H1 (cell line): Measurements from ENCODE around the gene LCE1F. TPM values are rescaled to one million over a fixed set of nuclear protein-coding genes. Genes with fewer than 3 reads are reported as not detected.

ENCODE experiments used
- CTCF ChIA-PET: fragments of 300-600 bp; sonication (Branson Sonifier 250); formaldehyde crosslinking; loops from one replicate; lab custom pipeline; 2021; ENCODE audit not compliant: partially characterized antibody; lab: Charles Lee
- POLR2A ChIA-PET: fragments of 300-600 bp; sonication (Branson Sonifier 250); formaldehyde crosslinking; loops from one replicate; lab custom pipeline; 2021; ENCODE audit warnings: inconsistent platforms; ENCODE audit not compliant: partially characterized antibody; lab: Charles Lee
- DNase-seq, 2 experiments: peaks; one replicate each; pipeline versions ENCODE4 v3.0.0 to v3.0.0-alpha.2; 2010 to 2022; ENCODE audit warnings: low spot score in 2 of 2, low read depth in 1 of 2, mixed read lengths in 1 of 2
- FAIRE-seq: peaks from 2 replicates; lab custom pipeline; 2011; peaks lifted over from hg19 to GRCh38; lab: Jason Lieb, UNC
- H2AFZ ChIP-seq: 2 replicates; pipeline ENCODE4 v1.8.1; 2012; ENCODE audit warnings: low read length, inconsistent platforms
- H2AK5ac ChIP-seq: 2 replicates; pipeline ENCODE4 v1.6.1; 2013; ENCODE audit warnings: low read depth, low read length
- H2BK120ac ChIP-seq: replicated peaks from 2 replicates; pipeline ENCODE3; 2013; ENCODE audit warnings: low read depth, low read length, inconsistent platforms
- H2BK12ac ChIP-seq: 2 replicates; pipeline ENCODE4 v1.6.1; 2013; ENCODE audit warnings: low read depth, low read length
- H2BK15ac ChIP-seq: 2 replicates; pipeline ENCODE4 v1.6.1; 2013; ENCODE audit warnings: low read length
- H2BK20ac ChIP-seq: 2 replicates; pipeline ENCODE4 v1.6.1; 2013; ENCODE audit warnings: low read length
- H2BK5ac ChIP-seq: 2 replicates; pipeline ENCODE4 v1.6.1; 2013; ENCODE audit warnings: low read depth, low read length
- H3K14ac ChIP-seq: 2 replicates; pipeline ENCODE4 v1.6.1; 2013; ENCODE audit warnings: inconsistent platforms; ENCODE audit not compliant: insufficient read length
- H3K18ac ChIP-seq: 2 replicates; pipeline ENCODE4 v1.6.1; 2013; ENCODE audit warnings: low read length; ENCODE audit errors: extremely low read depth
- H3K23ac ChIP-seq: 2 replicates; pipeline ENCODE4 v1.6.1; 2013; ENCODE audit warnings: inconsistent platforms; ENCODE audit not compliant: insufficient read length
- H3K23me2 ChIP-seq: 2 replicates; pipeline ENCODE4 v1.6.1; 2013; ENCODE audit warnings: low read depth, low read length
- H3K27ac ChIP-seq: 2 replicates; pipeline ENCODE4 v1.6.1; 2011; ENCODE audit warnings: low read depth, low read length, inconsistent platforms
- H3K27me3 ChIP-seq, 4 experiments: replicated peaks in 1 of 4; 1 replicate in 1 of 4; 2 replicates in 3 of 4; pipeline versions ENCODE4 v1.6.1 to v1.8.1; 2011 to 2013; ENCODE audit warnings: low read length in 3 of 4, mild to moderate bottlenecking in 3 of 4, inconsistent platforms in 2 of 4, mixed read lengths in 2 of 4, moderate library complexity in 1 of 4; ENCODE audit not compliant: control insufficient read depth in 3 of 4, insufficient read depth in 3 of 4; ENCODE audit errors: extremely low read depth in 1 of 4
- H3K36me3 ChIP-seq, 4 experiments: 2 replicates each; pipeline versions ENCODE4 v1.6.1 to v1.8.1; 2011 to 2013; ENCODE audit warnings: mild to moderate bottlenecking in 4 of 4, low read length in 3 of 4, moderate library complexity in 2 of 4, control low read depth in 1 of 4, inconsistent platforms in 1 of 4; ENCODE audit not compliant: insufficient read depth in 4 of 4, control insufficient read depth in 2 of 4
- H3K4ac ChIP-seq: replicated peaks from 2 replicates; pipeline ENCODE3; 2013; ENCODE audit warnings: low read length, low read depth, mixed read lengths, inconsistent platforms; ENCODE audit not compliant: insufficient read length
- H3K4me1 ChIP-seq, 4 experiments: replicated peaks in 1 of 4; 1 replicate in 1 of 4; 2 replicates in 3 of 4; pipeline versions ENCODE4 v1.6.1 to v1.8.1; 2011 to 2013; ENCODE audit warnings: low read length in 3 of 4, inconsistent platforms in 2 of 4, mixed read lengths in 1 of 4; ENCODE audit not compliant: insufficient read depth in 4 of 4, control insufficient read depth in 3 of 4
- H3K4me2 ChIP-seq, 2 experiments: 2 replicates each; pipeline versions ENCODE4 v1.6.1 to v1.8.1; 2011 to 2013; ENCODE audit warnings: low read depth in 2 of 2, low read length in 2 of 2, control low read depth in 1 of 2, inconsistent platforms in 1 of 2, mild to moderate bottlenecking in 1 of 2; ENCODE audit not compliant: insufficient read depth in 1 of 2
- H3K4me3 ChIP-seq, 4 experiments: fragments of 200-600, 300-600 bp in 1 of 4; sonication (generic), shearing (Covaris generic), sonication (Bioruptor Twin) in 1 of 4; 2 replicates each; pipeline versions ENCODE4 v1.5.1 to v1.8.1; 2011 to 2016; ENCODE audit warnings: low read length in 4 of 4, low read depth in 3 of 4, control low read depth in 2 of 4, inconsistent platforms in 2 of 4, mild to moderate bottlenecking in 2 of 4, mixed read lengths in 1 of 4, moderate library complexity in 1 of 4; ENCODE audit not compliant: insufficient read depth in 2 of 4; ENCODE audit errors: extremely low read depth in 1 of 4
- H3K56ac ChIP-seq: replicated peaks from 2 replicates; pipeline ENCODE3; 2013; ENCODE audit warnings: low read depth, mild to moderate bottlenecking, mixed read lengths, low read length, inconsistent platforms; ENCODE audit not compliant: insufficient read length
- H3K79me1 ChIP-seq: 2 replicates; pipeline ENCODE4 v1.6.1; 2013; ENCODE audit warnings: low read depth, low read length, control low read depth
- H3K79me2 ChIP-seq, 2 experiments: 2 replicates each; pipeline versions ENCODE4 v1.6.1 to v1.8.1; 2012 to 2013; ENCODE audit warnings: low read length in 2 of 2, mild to moderate bottlenecking in 2 of 2, inconsistent platforms in 1 of 2; ENCODE audit not compliant: insufficient read depth in 2 of 2, control insufficient read depth in 1 of 2
- H3K9ac ChIP-seq, 4 experiments: replicated peaks in 1 of 4; 1 replicate in 1 of 4; 2 replicates in 3 of 4; pipeline versions ENCODE4 v1.6.1 to v1.8.1; 2011 to 2013; ENCODE audit warnings: low read depth in 3 of 4, low read length in 3 of 4, control low read depth in 2 of 4, mild to moderate bottlenecking in 2 of 4, moderate library complexity in 2 of 4, inconsistent platforms in 1 of 4; ENCODE audit errors: extremely low read depth in 1 of 4
- H3K9me3 ChIP-seq, 2 experiments: 2 replicates each; pipeline versions ENCODE4 v1.6.1 to v1.8.1; 2012 to 2013; ENCODE audit warnings: mild to moderate bottlenecking in 2 of 2, moderate library complexity in 2 of 2, control low read depth in 1 of 2, inconsistent platforms in 1 of 2, low read depth in 1 of 2, low read length in 1 of 2, mixed read lengths in 1 of 2; ENCODE audit not compliant: insufficient read depth in 2 of 2
- H4K20me1 ChIP-seq, 2 experiments: replicated peaks in 1 of 2; 2 replicates each; pipeline versions ENCODE3 to v1.8.1; 2011 to 2013; ENCODE audit warnings: inconsistent platforms in 2 of 2, low read length in 2 of 2, mild to moderate bottlenecking in 1 of 2; ENCODE audit not compliant: insufficient read depth in 2 of 2, control insufficient read depth in 1 of 2
- H4K5ac ChIP-seq: 2 replicates; pipeline ENCODE4 v1.6.1; 2013; ENCODE audit warnings: low read length, low read depth, mixed read lengths, inconsistent platforms; ENCODE audit not compliant: insufficient read length
- H4K8ac ChIP-seq: 2 replicates; pipeline ENCODE4 v1.8.0; 2013; ENCODE audit warnings: mild to moderate bottlenecking, moderate library complexity, low read length, inconsistent platforms; ENCODE audit not compliant: insufficient read depth; ENCODE audit errors: extremely low read depth
- H4K91ac ChIP-seq: replicated peaks from 2 replicates; pipeline ENCODE3; 2013; ENCODE audit warnings: low read length, mixed read lengths, inconsistent platforms; ENCODE audit not compliant: insufficient read length
- ASH2L ChIP-seq: fragments of 200-600, 300-600 bp; sonication (generic); IDR thresholded peaks from one replicate; pipeline ENCODE4 v1.7.1; 2017; ENCODE audit warnings: low read length
- ATF3 ChIP-seq: IDR thresholded peaks from 2 replicates; pipeline ENCODE4 v1.6.1; 2011; ENCODE audit warnings: low read depth, mild to moderate bottlenecking, low read length; ENCODE audit not compliant: insufficient read depth
- CHD2 ChIP-seq: IDR thresholded peaks from 2 replicates; pipeline ENCODE4 v1.6.1; 2012; ENCODE audit warnings: low read length, improper control_type of control experiment
- CREB1 ChIP-seq: IDR thresholded peaks from 2 replicates; pipeline ENCODE4 v1.6.1; 2012; ENCODE audit warnings: inconsistent platforms
- CTBP2 ChIP-seq: IDR thresholded peaks from 2 replicates; pipeline ENCODE4 v1.7.0; 2011; ENCODE audit warnings: borderline replicate concordance, mild to moderate bottlenecking, moderate library complexity, mixed read lengths, low read length; ENCODE audit not compliant: insufficient read depth, insufficient read length
- E2F6 ChIP-seq: IDR thresholded peaks from 2 replicates; pipeline ENCODE4 v1.6.1; 2012; ENCODE audit warnings: inconsistent platforms
- EGR1 ChIP-seq: IDR thresholded peaks from 2 replicates; pipeline ENCODE4 v1.6.1; 2011; ENCODE audit warnings: low read depth, low read length, borderline replicate concordance
- EP300 ChIP-seq, 2 experiments: IDR thresholded peaks; 1 replicate in 1 of 2; 2 replicates in 1 of 2; pipeline ENCODE4 v1.6.1; 2011 to 2012; ENCODE audit warnings: low read depth in 2 of 2, low read length in 2 of 2, mild to moderate bottlenecking in 2 of 2, borderline replicate concordance in 1 of 2, inconsistent platforms in 1 of 2, moderate library complexity in 1 of 2
- HDAC2 ChIP-seq, 2 experiments: fragments of 300-600 bp in 1 of 2; sonication (generic) in 1 of 2; IDR thresholded peaks; 2 replicates each; pipeline ENCODE4 v1.6.1; 2011 to 2012; ENCODE audit warnings: low read depth in 2 of 2, low read length in 2 of 2, mild to moderate bottlenecking in 2 of 2, moderate library complexity in 2 of 2, borderline replicate concordance in 1 of 2, inconsistent platforms in 1 of 2
- MAX ChIP-seq: IDR thresholded peaks from 2 replicates; pipeline ENCODE4 v1.6.1; 2012; ENCODE audit warnings: inconsistent platforms
- POU5F1 ChIP-seq: IDR thresholded peaks from 2 replicates; pipeline ENCODE4 v1.6.1; 2011; ENCODE audit warnings: low read depth, mild to moderate bottlenecking, low read length, moderate library complexity
- TAF1 ChIP-seq: IDR thresholded peaks from 2 replicates; pipeline ENCODE4 v1.6.1; 2011; ENCODE audit warnings: mild to moderate bottlenecking, low read depth, low read length
- TCF12 ChIP-seq: IDR thresholded peaks from 2 replicates; pipeline ENCODE4 v1.6.1; 2011; ENCODE audit warnings: low read depth, mild to moderate bottlenecking, low read length
- YY1 ChIP-seq: IDR thresholded peaks from 2 replicates; pipeline ENCODE4 v1.6.1; 2011; ENCODE audit warnings: low read depth, mild to moderate bottlenecking, low read length
- WGBS, 2 experiments: shearing (Covaris generic) in 1 of 2; methylation state at CpG; one replicate each; pipeline versions ENCODE4 v1.1.6 to v1.1.7; 2013 to 2015; ENCODE audit warnings: low lambda C conversion rate in 2 of 2, mixed read lengths in 2 of 2, inconsistent platforms in 1 of 2, low coverage in 1 of 2, missing lambda C conversion rate in 1 of 2; ENCODE audit not compliant: insufficient replicate concordance in 2 of 2, insufficient coverage in 1 of 2, insufficient read length in 1 of 2; ENCODE audit errors: extremely low coverage in 1 of 2, missing lambda C conversion rate in 1 of 2; 5-methylcytosine and 5-hydroxymethylcytosine counted together
- polyA plus RNA-seq, 7 experiments: library from polyadenylated mRNA; depleted of rRNA in 3 of 7; stranded (reverse) in 5 of 7; unstranded in 2 of 7; fragments of >200 nt in 5 of 7; fragments of 200-250 nt in 2 of 7; gene quantifications; 1 replicate in 5 of 7; 2 replicates in 1 of 7; 4 replicates in 1 of 7; pipeline versions ENCODE4 v1.2.1 to v1.2.3, GENCODE V29; 2011 to 2013; ENCODE audit warnings: missing spikeins in 2 of 7, mixed read lengths in 2 of 7
- total RNA-seq: library from RNA; stranded (reverse); fragmentation: NEBNext Ultra II Directional; extraction: Animal tissue kit (Norgen Biotek cat#: 25700); gene quantifications from 2 replicates; pipeline ENCODE4 v1.2.1, GENCODE V29; 2021

LCE1F gene
- total and polyA plus RNA-seq, 2 of the 8 experiments (the other 6 are each of a cell fraction or from before 2014, with no cell fraction given): not detected

GRCh38 chr1:152753586-152753985 lies 21.4 kb upstream of the LCE1F start:
- H3K18ac ChIP-seq: no peak overlapping the region
- no peaks in the 10 kb centered on the region for H3K27me3 ChIP-seq
- no peak overlapping the region for H4K8ac ChIP-seq
- H2AK5ac ChIP-seq: no peak overlapping the region
- H2BK15ac ChIP-seq: no peak overlapping the region
- no peak overlapping the region for H3K4me3 ChIP-seq
- H3K79me2 ChIP-seq: no peaks in the 10 kb centered on the region
- H3K23ac ChIP-seq: no peak overlapping the region
- 53% methylated on average over 1 of the region's 1 CpG; no CpG with 5 or more reads in 1 of the 2 experiments for whole genome bisulfite sequencing, 2 experiments
- no peak overlapping the region for H3K9ac ChIP-seq
- H3K4me1 ChIP-seq: no peaks in the 10 kb centered on the region
- H2BK12ac ChIP-seq: no peak overlapping the region
- no peak overlapping the region for H3K14ac ChIP-seq
- FAIRE-seq (no peak), DNase-seq (no peak)
- no peak overlapping the region for H2AFZ ChIP-seq
- no peak overlapping the region for H3K27ac ChIP-seq
- H3K56ac ChIP-seq: no peak overlapping the region
- H4K91ac ChIP-seq: no peak overlapping the region
- H3K9me3 ChIP-seq: peaks cover 67 to 80% of the 10 kb centered on the region in 2 experiments
- no peaks in the 10 kb centered on the region for H3K79me1 ChIP-seq
- no peak overlapping the region for H2BK120ac ChIP-seq
- H4K5ac ChIP-seq: no peak overlapping the region
- no peak overlapping the region for H3K4me2 ChIP-seq
- no peak overlapping the region for H3K4ac ChIP-seq
- no peaks in the 10 kb centered on the region for H4K20me1 ChIP-seq
- POLR2A ChIA-PET: no interaction called here
- H2BK5ac ChIP-seq: no peak overlapping the region
- no peaks in the 10 kb centered on the region for H3K23me2 ChIP-seq
- no peak overlapping the region for H2BK20ac ChIP-seq
- no peaks in the 10 kb centered on the region; a peak in 1 of 8 replicates for H3K36me3 ChIP-seq
- CTCF ChIA-PET: no interaction called here
- TF ChIP-seq EP300 (IDR thresholded peaks at IDR 0.05; ENCODE audit: borderline replicate concordance in 1 of 2, low read depth in 2 of 2, low read length in 2 of 2) (no peak), CTBP2 (no peak), EGR1 (no peak), ATF3 (no peak), YY1 (no peak), POU5F1 (no peak), TCF12 (no peak), TAF1 (no peak), CHD2 (no peak), HDAC2 (IDR thresholded peaks at IDR 0.05; ENCODE audit: borderline replicate concordance in 1 of 2, low read depth in 2 of 2, low read length in 2 of 2) (no peak), CREB1 (no peak), ASH2L (no peak), E2F6 (no peak), MAX (no peak)
